ENCODE measurements around the gene CBY1.

DNA sequence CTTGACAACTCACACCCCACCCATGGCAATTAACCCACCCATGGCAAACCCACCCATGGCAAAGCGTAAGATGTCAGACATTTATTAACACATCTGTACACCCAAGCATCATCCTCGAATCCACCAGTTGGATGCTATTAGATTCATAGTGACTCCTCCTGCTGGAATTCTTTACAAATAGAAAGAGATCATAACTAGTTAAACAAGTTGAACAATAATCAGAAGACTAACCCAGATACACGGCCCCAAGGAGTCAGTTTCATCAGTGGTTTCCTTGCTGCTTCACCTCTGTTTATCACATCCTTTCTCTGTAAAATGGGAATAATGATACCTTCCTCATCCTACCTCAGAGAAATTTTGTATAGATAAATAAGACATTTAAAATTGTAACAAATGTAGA lies 54.4 kb downstream of the CBY1 start:
- TF ChIP-seq, protein P1, sequence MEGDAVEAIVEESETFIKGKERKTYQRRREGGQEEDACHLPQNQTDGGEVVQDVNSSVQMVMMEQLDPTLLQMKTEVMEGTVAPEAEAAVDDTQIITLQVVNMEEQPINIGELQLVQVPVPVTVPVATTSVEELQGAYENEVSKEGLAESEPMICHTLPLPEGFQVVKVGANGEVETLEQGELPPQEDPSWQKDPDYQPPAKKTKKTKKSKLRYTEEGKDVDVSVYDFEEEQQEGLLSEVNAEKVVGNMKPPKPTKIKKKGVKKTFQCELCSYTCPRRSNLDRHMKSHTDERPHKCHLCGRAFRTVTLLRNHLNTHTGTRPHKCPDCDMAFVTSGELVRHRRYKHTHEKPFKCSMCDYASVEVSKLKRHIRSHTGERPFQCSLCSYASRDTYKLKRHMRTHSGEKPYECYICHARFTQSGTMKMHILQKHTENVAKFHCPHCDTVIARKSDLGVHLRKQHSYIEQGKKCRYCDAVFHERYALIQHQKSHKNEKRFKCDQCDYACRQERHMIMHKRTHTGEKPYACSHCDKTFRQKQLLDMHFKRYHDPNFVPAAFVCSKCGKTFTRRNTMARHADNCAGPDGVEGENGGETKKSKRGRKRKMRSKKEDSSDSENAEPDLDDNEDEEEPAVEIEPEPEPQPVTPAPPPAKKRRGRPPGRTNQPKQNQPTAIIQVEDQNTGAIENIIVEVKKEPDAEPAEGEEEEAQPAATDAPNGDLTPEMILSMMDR (conservative IDR thresholded peaks at IDR 0.05; ENCODE audit: low read depth, low read length) = no peak
- TF ChIP-seq EZH2 (IDR thresholded peaks at IDR 0.05; ENCODE audit: low read length, unreplicated experiment) = no peak

Data from PC-3 (cell line).